HG03432 (cell line): ENCODE data around the gene CHCHD3.

Experiments used
- ATAC-seq: cut with Tn5 transposase; IDR thresholded peaks from one replicate; pipeline ENCODE4 v1.9.1; 2021; ENCODE audit warnings: mild to moderate bottlenecking, moderate library complexity; ENCODE audit not compliant: unreplicated experiment

CHCHD3 gene

GRCh38 chr7:132755538-132756483 is 326.1 kb downstream of the CHCHD3 start:
- ATAC-seq, result no peak

GRCh38 chr7:132752431-132752830 is 329.5 kb downstream of the CHCHD3 start:
- no peak for ATAC-seq

- ATAC-seq, result no peak
Measured at GRCh38 chr7:132751244-132751647, 330.6 kb downstream of the CHCHD3 start.

GRCh38 chr7:132750530-132751217 is 331.2 kb downstream of the CHCHD3 start:
- no peak for ATAC-seq

DNA sequence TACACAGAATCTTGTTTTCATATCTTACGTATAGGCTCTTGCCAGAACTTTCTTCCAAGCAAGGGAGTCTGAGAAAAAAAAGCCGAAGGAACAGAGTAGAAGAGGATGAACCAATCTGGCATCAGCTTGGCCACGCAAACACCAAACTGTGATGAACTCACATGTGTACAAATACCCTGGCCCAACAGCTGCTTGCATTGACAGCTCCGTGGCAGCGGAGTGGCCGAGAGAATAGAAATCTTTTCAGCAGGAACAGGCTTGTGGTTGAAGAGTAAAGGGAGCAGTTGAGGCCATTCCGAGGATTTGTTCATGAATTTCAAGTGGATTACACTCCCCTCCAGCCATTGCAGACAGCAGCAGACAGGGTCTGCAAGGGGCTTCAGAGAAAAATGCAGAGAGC is 331.8 kb downstream of the CHCHD3 start:
- no peak for ATAC-seq

- no peak for ATAC-seq
Measured at GRCh38 chr7:132745510-132745909, 336.4 kb downstream of the CHCHD3 start.

DNA sequence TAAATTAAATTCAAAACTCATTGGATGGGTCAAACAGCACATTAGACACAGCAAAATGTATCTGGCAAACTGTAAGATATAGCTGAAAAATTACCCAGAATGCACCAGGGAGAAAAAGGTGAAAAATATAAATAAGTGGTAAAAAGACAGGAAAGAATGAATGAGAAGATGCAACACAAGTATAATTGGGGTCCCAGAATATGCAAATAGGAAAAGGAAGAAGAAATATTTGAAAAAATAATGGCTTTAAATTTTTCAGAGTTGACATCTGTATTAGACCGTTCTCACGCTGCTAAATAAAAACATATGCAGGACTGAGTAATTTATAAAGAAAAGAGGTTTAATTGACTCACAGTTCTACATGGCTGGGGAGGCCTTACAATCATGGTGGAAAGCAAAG is 337.9 kb downstream of the CHCHD3 start:
- no peak for ATAC-seq

GRCh38 chr7:132742189-132742612 is 339.7 kb downstream of the CHCHD3 start:
- ATAC-seq, result no peak

DNA sequence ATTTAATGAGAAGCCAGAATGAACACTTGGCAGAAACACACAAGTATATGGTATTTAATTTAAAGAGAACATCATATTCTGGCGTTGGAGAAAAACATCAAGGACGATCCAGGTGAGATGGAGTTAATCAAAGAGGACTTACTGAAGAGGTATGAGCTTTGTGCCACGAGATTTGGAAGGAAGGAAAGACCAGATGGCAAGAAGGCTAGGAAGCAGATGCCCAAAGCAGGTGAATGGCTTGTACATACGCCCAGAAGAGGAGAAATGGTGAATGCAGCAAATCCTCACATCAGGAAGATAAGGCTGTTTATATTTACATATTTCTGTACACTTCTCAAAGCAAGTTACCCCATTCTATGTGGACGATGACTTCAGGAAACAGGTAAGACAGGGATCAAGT is 341.7 kb downstream of the CHCHD3 start:
- no peak for ATAC-seq

GRCh38 chr7:132739271-132739955 is 342.5 kb downstream of the CHCHD3 start:
- no peak for ATAC-seq

GRCh38 chr7:132738254-132738653 is 343.6 kb downstream of the CHCHD3 start:
- no peak for ATAC-seq

DNA sequence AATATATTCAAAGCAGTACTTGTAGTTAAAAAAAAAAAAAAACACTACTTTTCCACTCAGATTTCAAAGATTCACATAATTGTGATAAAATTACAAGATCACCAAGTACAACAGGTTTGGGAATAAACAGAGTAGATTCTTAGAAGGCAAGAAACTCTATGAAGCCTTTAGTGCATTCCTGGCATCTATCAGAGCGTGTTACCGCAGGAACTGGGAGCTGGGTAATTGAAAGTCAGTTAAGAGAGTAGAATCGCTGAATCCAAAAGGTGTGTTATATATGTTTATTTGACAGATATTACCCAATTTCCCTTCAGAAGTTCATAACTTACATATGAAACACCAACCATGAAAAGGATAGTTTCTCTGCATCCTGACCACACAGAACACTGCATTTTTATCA is 346.4 kb downstream of the CHCHD3 start:
- no peak for ATAC-seq
